NCI-H526 (cell line): ENCODE results near the gene MGA.
A peak's percentile ranks its signal among the peaks of the same experiment; 100 is the strongest.
"Not testable (repeated sequence)": the region's sequence is repeated elsewhere in the genome, so short reads cannot be mapped to it uniquely, and the experiment has no call there.

Experiments used
- DNase-seq, 2 experiments: peaks; one replicate each; lab custom pipeline; 2025; lab: John Stamatoyannopoulos, UW

Gene MGA

GRCh38 chr15:41714291-41714690, 54.1 kb downstream of the MGA start:
- DNase-seq = no peak

DNA sequence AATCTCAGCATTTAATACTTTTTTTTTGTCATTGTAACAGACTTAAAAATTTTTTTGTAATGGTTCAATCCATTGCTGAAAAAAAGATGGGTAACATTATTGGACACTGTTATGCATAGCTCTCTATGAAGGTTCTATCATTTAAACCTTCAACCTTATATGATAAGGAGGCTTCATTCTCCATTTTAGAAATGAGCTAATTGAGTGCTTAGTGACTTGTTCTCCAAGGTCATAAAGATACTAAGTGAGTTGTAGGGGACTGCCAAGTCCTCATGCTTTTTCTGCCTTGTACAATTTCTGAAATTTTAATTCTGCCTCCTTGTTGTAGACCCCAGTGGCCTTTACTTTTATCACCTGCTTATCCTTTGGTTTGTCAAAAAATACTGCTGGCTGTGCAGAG, 56.7 kb downstream of the MGA start:
- no peak for DNase-seq

DNA sequence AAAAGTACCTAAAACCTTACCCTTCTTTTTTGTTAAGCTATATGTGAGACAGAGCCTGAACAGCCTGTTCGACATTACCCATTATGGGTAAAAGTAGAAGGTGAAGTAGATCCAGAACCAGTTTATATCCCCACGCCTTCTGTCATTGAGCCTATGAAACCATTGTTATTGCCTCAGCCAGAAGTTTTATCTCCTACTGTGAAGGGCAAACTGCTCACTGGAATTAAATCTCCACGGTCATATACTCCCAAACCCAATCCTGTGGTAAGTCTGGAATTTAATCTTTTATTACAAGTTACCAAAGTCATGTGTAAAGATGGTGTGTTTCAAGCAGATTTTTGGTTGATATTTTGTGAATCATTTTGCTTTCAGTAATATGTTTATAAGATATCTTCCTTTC, 66.9 kb downstream of the MGA start:
- DNase-seq = no peak

DNA sequence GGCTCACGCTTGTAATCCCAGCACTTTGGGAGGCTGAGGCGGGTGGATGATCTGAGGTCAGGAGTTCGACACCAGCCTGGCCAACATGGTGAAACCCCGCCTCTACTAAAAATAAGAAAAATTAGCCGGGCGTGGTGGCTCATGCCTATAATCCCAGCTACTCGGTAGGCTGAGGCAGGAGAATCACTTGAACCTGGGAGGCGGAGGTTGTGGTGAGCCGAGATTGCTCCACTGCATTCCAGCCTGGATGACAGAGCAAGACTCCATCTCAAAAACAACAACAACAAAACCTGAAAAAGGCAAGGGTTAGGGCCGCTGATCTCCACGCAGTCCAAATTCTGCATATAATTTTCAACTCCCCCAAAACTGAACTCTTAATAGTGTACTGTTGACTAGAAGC, 67.9 kb downstream of the MGA start:
- DNase-seq = not testable (repeated sequence)

DNA sequence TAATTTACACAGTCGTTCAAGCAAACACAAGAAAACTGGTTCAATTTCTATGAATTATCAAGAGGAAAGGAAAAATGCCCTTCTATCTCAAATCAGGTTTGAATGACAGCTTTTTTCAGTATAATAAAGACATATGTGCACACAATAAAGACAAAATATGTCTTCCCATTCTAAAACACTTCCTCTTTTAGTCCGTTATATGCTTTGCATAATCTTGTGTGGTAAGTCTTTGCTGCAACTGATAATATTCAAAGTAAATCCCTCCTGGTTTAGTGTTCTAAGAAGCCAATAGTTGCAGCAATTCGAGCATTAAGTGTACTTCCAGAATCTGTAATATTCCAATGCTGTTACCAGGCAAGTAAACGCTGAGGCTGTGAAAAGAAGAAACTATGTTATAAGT, 70.3 kb downstream of the MGA start:
- DNase-seq = no peak

DNA sequence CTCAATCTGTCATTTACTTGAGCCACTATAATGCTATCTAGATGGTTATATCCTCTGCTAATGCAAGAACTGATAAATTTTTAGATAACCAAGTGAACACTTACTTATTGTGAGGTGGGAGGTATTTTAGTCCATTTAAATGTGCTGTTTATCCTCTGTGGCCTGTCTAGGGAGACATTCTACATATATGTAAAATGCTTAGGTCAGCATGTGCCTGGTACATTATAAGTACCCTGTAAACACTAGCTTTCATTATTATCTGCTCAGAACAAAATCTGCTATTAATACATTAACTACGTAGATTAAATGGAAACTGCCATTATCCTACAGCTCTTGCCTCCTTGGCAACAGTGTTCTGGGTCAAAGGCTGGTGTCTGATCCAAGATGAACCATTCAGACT, 72.3 kb downstream of the MGA start:
- no peak for DNase-seq

DNA sequence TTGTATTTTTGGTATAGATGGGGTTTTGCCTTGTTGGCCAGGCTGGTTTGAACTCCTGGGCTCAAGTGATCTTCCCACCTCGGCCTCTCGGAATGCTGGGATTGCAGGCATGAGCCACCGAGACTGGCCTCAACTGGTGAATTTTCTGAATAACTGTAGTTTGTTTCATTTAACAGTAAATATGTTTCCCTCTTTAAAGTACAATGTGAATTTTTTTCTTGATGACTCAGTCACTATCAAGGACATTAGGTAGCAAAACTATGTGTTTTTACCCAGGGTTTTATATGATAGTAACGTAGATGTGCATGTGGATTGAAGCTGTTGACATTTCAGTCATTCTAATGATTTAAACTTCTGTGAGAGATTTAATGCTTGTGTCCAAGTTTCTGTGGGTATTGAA, 73.9 kb downstream of the MGA start:
- DNase-seq = no peak

DNA sequence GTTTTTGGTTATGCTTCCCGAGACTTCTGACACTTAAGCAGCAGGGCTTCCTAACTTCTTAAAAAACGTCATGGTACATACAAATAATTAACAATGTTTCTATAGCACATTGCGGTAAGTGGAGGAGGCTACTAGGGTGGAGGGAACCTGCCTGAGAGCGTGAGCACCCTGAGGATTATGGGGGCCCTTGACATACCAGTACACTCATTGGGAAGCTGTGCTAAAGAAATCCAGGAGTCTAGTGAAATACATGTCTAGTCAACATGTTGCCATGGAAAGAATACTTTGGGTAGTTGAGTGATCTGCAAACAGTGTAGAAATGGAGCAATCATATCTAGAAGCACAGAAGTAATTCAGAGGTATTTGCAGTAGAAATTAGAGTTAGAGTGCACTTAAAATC, 74.8 kb downstream of the MGA start:
- DNase-seq = no peak

- DNase-seq = not testable (repeated sequence)
Measured at GRCh38 chr15:41735492-41735891, 75.3 kb downstream of the MGA start.

DNA sequence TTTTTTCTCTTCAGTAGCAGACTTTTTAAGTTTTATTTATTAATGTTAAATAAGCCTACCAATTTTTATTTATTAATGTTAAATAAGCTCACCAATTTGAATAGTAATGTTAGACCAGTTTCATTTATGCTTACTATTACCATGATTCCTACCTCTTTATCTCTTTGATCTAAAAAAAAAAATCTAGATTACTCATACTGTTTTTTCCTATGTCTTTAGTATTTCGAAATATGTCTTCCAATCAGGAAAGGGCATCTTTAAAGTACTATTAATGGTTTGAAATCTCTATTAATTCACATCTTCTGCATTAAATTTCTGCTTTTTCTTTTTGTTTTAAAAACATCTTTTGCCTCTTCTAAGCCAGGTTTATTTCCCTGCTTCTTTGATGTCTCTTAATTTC, 86.6 kb downstream of the MGA start:
- DNase-seq = no peak

GRCh38 chr15:41756198-41756597, 96.0 kb downstream of the MGA start:
- no peak for DNase-seq

- DNase-seq = peak; percentile 43 to 73
Measured at GRCh38 chr15:41772720-41773331, 112.6 kb downstream of the MGA start.

- DNase-seq = no peak
Measured at GRCh38 chr15:41773332-41773728, 113.1 kb downstream of the MGA start.

DNA sequence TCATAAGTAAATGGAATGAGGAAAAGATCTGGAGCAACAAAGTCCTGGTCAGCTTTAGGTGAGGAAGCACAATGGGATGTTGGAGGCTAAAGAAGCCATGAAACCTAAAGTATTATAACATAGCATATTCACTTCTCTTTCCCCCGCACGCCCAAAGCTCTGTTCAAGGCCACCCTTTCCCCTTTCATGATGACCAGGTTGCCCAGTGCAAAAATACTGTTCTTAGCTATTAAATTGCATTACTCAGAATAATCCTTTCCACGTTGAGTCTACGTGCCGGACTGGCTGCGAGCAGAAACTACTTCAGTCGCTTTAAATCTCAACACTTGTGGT, 113.5 kb downstream of the MGA start:
- no peak for DNase-seq

DNA sequence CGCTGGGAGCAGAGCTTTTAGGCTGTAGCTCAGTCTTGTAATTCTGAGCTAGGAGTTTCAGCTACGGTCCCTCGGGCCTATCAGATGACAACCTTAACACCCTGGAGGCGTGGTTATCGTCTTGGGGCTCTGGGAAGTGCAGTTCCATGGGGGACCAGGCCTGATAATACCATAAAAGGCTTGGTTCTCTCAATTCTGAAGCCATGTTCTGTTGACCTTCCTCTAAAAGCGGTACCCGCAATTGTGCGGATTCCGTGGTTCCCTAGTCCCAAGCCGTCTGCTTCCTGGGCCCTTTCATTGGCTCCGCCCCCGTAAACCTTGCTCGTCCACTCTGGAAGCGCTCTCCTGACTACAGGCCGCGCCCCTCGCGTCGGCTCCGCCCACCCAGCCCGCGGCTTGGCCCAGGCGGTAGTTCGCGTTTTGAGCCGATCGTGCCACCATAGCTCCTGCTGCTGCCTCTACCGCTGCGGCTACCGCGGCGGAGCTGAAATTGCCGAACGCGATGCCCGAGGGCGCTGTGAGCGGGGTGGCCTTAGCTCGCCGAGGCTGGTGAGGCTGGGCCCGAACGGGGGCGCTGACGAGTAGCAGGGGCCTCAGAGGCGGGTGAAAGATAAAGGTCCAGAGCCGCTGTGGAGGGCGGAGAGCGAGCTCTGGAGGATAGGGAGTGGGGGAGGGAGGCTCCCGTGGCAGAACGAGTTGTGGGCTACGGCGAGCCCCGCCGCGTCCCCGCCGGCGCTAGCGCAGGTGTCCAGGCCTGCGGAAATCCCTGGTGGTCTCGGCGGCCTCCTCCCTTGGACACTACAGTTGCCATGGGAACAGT, 114.1 kb downstream of the MGA start, which contains the start of gene MAPKBP1:
MAPKBP1 (plus strand) TSS at position 423 of the 820 bp plus-strand sequence. CDS start 792 bp downstream, outside the sequence.
- peak; percentile 95 to 98 for DNase-seq

DNA sequence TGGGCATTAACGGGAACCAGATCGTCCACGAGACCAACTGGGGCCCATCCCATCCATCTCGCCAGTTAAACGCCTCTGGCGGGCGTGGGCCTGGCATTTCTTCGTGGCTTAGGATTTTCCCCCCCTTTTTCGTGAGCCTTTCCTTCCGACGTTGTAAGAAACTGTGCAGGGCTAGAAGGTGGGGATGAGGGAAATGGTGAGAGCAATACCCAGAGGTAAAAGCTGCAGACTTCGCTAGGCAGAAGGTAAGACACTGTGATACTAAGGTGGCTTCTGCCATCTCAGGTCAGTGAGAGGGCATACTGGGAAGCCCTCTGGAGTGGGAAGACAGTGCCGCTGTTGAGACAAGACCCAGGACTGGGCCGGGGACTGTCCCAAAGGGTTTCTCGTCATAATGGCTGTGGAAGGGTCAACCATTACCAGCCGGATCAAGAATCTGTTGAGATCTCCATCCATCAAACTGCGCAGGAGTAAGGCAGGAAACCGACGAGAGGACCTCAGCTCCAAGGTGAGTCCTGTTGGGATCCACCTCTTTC, 114.7 kb downstream of the MGA start:
- DNase-seq = peak in 1 of 2 experiments; percentile 58

DNA sequence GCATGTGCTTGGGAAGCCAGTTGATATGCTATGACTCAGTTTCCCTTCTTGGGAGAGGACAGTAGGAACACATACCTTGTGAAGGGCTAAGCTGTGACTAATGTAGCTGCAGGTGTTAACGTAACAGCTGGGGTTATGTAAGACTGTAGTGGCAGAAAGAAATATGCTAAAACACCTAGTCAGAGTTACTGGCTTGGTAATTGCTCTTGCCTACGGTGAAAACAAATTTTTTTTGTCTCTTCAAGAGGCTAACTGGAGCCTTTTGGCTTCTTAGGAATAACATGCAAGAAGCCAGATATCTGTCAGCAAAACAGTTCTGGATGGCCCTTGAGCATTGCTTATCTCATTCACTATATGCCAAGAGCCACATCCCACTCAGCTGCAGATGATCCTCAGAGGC, 115.4 kb downstream of the MGA start:
- no peak for DNase-seq

DNA sequence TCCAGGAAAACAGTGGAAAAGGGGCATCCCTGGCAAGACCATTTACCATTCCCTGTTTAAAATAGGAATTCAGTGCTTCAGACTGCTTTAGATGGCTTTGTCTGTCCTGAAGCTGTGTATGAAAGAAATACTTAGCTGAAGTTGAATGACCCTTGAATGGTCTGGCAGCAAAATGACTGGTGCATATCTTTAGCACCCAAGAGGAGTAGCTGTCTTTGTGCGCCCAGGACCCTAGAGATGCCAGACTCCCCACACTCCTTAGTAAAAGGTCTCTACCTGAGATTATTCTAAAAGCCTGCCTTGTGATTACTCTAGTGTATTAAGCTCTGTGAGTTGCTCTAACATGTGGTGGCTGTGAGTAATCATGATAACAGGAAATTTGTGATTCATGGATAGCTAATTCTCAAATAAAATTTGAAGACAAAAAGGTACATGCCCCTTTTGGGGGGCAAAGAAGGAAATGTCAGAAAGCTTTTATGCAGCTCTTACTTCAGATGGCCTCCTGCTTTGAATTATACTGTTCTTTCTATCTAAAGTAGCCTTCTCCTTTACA, 117.3 kb downstream of the MGA start:
- no peak for DNase-seq

- DNase-seq = no peak
Measured at GRCh38 chr15:41778521-41778920, 118.3 kb downstream of the MGA start.

DNA sequence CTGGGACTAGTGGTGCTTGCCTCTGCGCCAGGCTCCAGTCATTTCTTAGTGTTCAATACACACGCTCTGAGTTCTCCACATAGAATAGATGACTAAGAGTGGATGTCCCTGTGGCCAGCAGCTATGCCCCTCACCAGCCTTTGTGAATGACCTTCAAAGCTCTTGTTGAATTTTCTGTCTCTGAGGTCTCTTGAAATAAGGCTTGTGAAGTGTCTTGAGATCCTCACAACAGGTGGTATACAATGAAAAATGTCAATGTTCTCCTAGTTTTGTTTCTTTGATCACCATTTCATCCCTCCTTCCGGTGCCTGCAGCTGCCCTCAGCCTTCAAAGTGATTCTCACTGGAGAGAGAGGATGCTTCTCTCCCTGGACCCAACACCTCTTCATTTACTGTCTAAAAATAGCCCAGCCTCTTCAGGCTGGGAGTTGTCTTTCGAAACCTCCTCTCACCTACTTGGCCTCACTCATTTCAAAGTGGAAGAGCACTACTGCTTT, 119.5 kb downstream of the MGA start:
- DNase-seq = no peak

DNA sequence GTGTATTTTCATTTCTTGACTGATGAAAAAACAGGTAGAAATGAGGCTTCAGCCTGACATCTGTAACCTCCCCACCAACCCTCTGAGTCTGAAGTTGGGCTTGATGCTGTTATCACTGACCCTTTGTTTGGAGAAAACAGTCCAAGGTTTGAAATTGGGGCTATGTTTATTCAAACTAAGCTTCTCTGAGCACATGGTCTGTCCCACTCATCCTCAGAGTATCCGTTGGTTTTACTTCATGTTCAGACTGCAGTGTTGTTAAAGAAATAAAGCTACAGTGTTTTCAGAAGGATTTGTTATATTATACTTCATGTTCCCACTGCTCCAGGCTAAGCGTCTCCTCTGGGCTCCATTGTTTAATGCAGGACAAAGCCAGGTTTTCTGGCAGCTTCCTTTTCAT, 120.1 kb downstream of the MGA start:
- no peak for DNase-seq

DNA sequence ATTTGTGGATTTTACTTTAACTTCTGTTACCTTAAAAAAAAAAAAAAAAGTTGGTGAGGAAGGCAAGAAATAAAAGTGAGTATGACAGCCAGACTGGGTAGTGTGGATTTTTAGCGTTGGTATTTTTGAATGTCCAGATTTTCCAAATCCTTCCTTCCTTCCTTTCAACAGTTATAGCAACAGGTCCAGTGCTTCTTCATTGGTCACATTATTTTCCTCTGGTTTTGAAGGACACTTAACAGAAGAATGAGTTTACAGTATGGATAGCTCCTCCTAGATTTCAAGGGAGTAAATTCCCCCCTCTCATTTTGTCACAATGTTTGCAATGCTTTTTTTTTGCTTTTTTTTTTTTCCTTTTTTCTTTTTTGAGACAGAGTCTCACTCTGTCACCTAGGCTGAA, 120.5 kb downstream of the MGA start:
- DNase-seq = no peak
